Stimulated activated CD4-positive, alpha-beta T cell treated with anti-CD3 and anti-CD28 coated beads, TNF-alpha, amount 100 ng/mL, for 1 hour (primary cell): ENCODE results near the gene CDON.
A peak's percentile ranks its signal among the peaks of the same experiment; 100 is the strongest.
"Not testable (repeated sequence)": the region's sequence is repeated elsewhere in the genome, so short reads cannot be mapped to it uniquely, and the experiment has no call there.

Experiments
- DNase-seq, 3 donors: peaks; one replicate each; pipeline ENCODE4 v3.0.0-alpha.2; 2020; ENCODE audit warnings: low read depth in 3 of 3, low spot score in 1 of 3

CDON gene

DNA sequence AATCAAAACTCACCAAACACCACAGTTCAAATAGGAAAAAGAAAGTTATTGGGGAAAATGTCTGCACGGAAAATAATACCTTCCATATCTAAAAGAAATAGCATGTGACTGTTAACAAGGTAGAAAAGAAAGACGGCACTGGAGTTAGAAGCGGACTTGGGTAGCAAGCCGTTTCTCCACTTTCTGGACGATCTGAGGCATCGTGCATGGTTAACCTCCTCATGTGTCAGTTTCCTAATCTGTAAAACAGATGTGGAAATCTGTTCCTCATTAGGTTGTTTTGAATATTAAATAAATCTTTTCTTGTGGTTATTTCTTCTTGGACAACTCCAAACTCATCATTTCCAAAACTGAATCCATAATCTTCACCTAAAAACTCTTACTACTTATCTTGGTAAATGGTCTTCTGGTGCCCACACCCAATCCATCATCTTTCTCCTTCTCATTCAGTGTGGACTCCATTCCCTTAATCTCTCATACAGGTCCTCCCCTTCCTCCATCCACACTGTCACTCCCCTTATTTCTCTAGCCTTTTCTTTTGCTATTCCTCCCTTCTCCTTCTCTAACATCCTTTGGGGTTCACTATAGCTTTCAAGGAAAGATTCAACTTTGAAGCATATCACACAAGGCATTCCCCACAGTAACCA is 63.3 kb downstream of the CDON start:
- DNase-seq: no peak

DNA sequence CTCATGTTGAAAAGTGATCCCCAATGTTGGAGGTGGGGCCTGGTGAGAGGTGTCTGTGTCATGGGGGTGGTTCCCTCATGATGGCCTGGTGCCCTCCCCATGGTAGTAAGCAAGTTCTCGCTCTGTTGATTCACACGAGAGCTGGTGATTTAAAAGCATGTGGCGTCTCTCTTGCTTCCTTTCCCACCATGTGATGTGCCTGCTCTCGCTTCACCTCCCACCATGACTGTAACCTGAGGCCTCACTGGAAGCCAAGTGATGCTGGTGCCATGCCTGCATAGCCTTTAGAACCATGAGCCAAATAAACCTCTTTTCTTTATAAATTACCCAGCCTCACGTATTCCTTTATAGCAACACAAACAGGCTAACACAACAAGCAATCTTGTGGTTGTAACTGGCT is 64.4 kb downstream of the CDON start:
- DNase-seq: no peak

DNA sequence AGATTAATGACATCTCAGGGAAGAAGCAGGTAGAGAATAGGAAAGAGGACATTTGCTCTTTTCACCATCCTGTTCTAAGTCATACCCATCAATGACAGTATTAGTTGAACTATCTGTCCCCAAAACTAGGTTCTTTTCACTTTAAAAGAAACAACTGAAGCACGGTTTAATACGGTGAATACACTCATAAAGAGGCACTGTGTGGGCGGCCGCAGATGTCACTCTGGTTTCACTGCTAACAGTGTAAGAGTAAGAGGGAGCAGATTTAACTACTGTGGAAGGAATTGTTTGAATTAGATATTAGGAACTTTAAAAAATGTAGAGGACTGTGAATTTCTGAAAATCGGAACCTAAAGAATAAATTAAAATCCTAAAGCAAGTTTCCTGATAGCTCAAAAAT is 67.4 kb downstream of the CDON start:
- DNase-seq: peak in 1 of 3 donors; percentile 4

DNA sequence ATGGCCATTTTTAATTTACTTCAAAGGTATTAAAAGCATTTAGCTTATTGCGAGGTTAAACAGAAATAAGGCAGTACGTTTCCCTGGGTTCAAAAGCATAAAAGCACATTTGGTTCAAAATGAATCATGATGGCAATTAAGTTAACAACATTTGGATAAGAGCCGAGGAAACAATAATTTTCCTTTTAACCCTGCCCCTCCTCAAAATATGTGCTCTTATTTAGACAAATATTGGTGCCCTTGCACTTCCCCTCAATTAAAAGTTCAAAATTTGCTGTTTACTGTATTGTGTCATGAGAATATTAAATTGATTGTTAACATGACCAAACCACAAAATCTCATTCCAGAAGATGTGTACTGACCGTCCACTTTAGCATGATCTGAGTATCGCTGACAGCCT is 68.2 kb downstream of the CDON start:
- no peak for DNase-seq

DNA sequence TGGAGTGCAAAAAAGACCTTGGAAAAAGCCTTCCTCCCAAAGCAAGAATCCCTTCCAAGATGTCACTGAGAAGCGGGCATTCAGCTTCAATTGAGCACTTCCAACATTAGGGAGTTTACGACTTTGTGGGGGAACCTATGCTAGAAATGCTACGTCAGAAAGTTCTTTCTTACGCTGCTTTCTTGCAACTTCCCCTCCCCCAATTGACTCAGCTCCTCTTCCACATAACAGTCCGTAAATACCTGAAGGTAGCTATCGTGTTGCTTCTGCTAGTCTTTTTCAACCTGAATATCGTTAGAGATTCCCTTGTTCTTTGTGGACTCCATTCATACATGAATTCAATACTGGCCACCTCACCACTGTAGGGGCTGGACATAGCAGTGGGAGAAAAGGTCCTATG is 69.8 kb downstream of the CDON start:
- no peak for DNase-seq

DNA sequence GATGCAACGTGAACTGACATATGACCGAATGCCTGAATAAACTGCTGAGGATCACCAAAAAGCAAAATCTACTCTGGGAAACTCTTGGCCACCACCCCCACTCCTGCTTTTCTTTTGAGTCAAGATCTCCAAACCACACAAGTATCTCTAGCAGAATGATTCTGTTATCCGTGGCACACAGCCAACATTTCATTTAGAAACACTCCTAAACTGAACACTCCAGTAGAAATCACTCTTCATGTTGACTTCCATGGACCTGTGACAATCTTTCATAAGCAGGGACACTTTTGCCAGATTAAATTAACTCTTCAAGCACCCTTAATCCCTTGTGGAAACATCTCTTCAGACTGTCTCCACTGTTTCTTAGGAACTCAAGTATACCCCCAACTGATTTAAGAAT is 72.4 kb downstream of the CDON start:
- no peak for DNase-seq

DNA sequence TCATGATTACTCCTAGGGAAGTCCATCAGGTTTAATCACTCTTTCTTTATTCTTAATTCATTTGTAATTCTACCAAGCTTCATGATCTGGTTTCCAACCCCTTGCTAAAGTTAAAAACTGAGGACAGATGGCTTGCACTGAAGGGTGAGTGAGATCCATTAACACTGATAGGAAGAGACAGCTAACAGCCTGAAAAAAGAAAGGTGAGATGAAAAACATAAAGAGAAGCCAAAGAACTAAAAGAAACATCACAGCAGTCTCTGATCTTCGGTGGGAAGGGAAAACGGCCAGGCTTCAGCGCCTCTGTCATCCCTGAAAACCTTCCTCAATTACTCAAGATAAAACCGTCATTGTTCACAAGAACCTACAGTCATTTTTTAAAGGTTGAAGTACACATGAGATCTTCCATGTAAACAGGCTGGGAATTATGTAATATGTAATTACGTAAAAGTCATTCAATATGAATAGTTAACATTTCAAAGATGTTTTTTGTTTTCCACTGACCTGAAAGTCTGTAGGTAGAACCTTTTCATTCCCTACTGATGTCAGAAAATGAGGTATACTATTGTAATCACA is 75.5 kb downstream of the CDON start:
- no peak for DNase-seq

DNA sequence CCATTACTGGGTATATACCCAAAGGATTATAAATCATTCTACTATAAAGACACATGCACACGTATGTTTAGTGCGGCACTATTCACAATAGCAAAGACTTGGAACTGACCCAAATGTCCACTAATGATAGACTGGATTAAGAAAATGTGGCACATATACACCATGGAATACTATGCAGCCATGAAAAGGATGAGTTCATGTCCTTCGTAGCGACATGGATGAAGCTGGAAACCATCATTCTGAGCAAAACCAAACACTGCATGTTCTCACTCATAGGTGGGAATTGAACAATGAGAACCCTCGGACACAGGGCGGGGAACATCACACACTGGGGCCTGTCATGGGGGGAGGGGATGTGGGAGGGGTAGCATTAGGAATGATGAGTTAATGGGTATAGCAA is 76.7 kb downstream of the CDON start:
- DNase-seq: not testable (repeated sequence)

DNA sequence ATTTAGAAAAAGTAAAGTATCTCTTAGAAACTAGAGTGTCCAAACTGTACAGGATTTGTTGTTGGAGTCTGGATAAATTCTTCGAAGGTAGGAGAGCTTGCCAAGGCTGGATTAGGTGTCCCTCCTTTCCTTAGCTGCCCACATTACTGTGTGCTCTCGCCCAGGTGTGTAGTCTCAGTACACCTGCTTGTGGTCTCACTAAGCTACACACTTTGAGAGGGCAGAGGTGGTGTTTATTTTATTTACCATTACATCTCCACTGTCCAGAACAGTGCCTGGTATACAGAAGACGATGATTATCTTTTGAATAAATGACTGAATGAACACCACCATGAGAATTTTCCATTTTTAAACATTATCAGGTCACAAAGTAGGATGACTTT is 80.3 kb downstream of the CDON start:
- no peak for DNase-seq

DNA sequence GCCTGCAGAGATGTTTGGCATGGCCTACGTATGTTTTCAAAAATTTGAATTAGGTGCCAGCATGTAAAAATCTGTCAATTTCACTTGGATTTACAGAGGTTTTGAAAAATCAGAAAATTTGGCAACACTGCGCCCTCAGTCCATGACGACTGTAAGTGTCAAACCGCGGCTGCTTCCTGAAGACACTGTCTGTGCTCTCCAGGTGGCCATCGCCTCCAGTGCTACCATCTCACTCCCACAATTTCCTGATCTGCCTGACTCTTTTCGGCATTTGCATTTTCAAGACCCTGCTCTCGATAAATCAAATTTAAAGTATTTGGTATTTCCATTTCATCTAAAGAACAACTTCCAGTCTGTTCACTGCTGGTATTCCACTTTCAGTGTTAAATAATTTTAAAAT is 82.2 kb downstream of the CDON start:
- DNase-seq: no peak

DNA sequence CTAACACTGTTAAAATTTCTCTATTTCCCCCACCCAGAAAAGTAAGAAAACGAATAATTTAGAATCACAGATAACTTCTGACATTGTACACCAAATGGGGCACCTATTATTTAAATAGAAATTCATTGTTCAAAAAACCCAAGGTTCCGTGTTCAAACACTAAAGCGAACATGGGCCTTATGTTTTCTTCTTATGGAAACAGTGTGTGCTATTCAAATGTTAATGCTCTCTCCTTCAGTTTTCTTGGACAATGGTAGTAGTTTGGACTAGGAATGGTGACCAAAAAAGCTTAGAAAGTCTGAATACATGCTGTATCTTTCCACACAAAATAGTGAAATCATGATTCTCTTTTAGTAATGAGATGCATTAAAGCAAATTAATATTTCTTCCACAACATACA is 83.2 kb downstream of the CDON start:
- DNase-seq: no peak

DNA sequence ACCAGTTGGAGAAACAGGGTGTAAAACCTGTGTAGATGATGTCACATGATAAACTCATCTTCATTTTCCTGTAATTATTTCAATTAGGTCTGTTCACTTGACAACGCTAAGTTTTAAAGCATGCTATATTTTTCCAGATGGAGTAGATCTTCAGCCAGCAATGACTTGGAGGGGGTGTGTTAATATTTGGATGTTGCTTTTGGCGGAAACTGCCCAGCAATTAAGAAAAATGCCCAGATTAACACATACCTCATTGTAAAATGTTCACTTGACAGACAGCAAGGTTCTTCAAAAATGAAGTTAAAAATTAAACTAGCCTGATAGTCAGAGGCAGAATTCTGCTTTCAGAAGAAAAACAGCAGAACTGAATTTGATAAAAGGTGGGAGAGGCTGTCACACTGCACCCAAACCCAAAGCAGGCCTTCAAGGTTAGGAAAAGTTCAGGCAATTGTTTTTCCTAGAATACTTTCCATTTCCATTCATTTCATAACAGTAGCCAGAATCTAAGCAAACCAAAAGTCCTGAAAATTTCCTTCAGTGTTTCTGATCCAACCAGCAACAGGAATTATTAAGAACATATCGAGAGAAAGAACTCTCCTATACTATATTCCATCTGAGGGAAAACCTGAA is 83.8 kb downstream of the CDON start:
- no peak for DNase-seq

DNA sequence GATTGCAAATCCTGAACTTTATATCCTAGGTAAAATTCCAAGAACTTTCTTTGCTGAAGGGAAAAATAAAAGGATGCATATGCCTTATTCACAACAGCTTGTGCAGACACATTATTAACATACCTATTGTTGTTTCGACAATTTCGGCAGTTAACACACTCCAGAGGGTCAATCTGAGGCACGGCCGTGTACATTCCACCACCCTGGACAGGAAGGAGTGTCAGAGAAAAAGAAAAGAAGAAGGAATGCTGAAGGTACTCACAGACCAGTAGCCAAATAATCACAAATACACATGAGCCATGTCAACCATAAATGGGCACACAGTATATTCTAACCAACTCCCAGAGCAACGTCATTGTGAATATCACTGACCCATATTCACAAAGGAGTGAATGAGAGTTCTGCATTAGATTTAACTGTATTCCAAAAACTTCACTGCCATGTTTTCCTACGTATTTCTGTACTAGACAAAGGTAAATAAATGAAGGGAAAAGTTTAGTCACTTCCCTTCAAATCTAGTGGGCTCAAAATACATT is 84.4 kb downstream of the CDON start:
- no peak for DNase-seq

DNA sequence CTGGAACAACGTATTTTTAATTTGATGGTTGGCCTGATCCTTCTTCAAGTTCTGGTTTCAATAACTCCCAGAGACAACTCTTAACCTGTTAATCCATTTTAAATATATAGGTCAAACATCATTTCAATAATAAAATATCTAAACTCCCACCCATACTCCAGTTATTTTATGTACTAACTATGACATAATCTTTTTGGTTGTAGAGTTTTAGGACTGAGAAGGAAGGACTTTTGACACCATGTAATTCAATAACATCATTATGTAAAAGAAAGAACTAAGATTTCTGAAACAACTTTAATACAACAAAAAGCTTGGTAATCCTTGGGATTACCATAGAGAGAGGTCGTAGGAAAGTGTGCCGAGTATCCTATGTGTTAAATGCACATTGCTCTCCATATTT is 85.3 kb downstream of the CDON start:
- no peak for DNase-seq

DNA sequence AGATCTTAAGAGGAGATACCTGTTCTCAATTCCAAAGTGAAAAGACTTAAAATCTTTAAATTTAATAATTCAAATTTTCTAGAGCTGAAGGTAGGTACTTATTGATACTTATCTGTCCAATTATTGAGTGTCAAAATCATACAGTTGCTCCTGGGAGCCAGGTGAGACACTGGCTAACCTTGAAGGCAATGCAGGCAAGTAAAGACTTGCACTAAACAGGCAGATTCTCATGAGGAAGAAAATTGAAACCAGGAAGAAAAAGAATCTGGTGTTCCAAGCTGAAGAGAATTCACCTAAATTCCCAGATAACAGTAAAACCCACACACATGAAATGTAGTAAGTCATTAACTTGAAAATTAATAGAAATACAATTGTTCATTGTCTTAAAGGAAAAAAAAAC is 86.5 kb downstream of the CDON start:
- no peak for DNase-seq

DNA sequence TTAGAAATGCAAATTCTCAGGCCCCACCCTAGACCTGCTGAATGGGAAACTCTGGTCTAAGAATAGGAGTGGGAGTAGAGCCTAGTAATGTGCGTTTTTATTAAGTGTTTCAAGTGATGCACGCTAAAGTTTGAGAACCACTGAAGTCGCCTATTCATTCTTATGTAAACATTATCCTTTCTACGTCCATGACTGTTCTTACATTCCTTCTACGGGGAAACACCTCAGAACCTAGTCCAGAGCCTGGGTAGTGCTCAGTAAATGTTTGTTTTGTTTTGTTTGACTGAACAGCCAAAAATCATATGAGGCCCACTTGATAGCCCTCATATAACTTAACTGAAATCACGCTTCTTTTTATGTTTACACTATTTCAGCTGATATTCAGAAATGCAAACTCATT is 87.0 kb downstream of the CDON start:
- DNase-seq: no peak

DNA sequence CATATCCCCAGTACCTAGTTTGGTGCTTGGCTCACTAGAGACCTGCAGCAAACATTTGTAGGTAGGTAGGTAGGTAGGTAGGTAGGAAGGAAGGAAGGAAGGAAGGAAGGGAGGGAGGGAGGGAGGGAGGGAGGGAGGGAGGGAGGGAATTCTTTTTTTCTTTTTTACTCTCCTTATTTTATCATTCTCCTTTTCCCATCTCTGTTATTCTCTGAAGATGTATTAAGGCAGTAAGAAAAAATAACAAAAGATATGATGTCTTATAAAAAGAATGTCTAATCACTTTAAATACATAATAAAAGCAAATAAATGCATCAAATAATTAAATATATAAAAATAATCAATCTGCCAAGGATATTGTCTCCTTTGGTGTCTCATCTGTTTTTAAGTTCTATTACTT is 88.4 kb downstream of the CDON start:
- no peak for DNase-seq

DNA sequence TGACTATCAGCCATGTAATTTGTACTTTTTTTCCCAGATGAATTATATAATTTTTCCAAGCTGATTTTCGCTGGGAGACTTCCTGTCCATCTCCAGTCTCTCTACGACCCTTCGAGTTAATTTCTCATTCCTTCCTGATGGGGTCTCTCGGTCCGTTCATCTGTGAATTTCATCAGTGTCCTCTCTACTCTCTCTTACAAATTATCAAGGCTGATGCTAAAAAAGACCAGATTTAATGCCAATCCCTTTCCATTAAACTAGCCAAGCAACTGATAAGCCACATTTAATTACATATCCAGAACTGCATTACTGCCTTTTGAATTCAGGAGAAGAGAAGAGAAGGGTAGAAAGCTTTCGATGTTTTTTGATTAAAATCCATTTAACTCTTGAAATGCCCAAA is 91.0 kb downstream of the CDON start:
- DNase-seq: no peak

DNA sequence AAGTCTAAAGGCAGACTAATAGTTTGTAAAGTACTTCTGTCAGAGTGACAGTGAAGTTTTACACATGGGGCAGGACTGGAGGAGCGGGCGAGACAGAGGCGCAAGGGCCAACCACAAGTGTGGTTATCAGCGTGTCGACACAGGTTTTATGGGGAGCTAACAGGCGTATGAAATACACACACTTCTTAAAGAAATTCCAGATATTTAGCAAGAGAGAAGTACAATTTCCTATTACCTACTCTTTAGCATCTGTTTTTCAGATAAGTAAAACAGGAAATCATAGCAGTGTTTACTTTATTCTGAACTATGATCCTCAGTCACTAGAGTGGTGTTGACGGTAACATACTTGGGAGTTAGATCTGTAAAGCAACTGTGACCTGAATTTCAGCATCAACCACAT is 94.3 kb downstream of the CDON start:
- no peak for DNase-seq

DNA sequence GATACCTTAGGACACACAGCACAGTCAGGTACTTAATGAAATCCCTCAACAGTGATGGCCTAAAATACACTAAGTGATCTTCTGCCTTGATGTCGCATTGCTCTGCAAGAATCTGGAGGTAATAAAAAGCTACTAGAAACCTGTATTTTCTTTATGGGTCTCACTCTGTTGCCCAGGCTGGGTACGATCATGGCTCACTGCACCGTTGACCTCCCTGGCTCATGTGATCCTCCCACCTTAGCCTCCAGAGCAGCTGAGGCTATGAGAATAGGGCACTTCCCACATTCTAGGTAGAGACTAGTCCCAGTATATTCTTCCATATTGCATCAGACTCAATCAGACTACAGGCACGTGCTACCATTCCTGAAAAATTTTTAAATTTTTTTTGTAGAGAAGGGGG is 95.2 kb downstream of the CDON start:
- no peak for DNase-seq

DNA sequence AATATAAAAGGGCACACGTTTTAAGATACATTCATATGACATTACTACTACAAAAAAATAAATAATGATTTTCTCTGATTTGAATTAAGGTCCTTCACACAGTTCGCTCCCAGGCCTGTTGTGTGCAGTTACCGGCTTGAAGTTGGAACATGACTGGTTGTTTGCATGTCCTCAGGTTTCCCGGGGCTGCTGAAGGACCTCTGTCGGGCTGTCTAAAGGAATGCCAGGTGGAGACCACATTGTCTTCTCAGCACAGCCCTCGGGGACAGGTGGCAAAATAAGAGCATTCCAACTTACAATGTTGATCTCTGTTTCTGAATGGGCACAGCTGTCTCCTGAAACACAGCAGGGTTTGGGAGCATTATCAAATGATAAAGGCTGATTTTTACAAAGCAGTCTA is 101.9 kb downstream of the CDON start:
- no peak for DNase-seq

DNA sequence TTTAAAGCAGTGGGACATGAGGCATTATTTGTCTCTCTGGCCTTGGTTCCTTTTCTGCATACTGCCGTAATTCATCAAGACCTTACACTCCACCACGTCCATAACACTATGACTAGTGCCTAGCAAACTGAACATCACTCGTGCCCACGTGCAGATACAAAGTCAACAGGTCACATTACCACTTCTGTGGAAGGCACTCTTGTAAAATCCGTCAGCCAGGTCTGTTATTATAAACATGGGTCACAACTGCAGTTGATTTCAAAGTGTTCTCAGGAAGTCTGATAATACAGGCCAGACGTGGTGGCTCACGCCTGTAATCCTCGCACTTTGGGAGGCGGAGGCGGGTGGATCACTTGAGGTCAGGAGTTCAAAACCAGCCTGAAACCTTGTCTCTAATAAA is 102.7 kb downstream of the CDON start:
- no peak for DNase-seq

DNA sequence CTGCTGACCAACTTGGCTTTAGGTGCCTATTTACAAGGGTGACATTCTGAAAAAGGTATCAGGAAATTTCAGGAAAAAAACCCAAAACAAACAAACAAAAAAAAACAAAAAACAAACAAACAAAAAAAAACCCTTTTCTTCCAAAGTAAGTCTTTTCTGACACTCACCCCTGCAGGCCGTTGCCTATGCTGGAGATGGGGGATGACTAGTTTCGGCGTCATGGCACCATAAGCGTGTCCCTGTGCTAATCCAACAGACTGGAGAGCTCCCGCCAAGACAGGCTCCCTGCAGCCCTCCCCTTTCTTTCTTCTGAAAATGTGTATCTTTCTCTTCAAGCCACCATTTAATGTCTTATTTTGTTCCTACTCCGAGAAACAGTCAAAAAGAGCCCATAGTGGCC is 103.2 kb downstream of the CDON start:
- no peak for DNase-seq
